ENCODE data around the gene TTLL11.

Gene TTLL11, protein sequence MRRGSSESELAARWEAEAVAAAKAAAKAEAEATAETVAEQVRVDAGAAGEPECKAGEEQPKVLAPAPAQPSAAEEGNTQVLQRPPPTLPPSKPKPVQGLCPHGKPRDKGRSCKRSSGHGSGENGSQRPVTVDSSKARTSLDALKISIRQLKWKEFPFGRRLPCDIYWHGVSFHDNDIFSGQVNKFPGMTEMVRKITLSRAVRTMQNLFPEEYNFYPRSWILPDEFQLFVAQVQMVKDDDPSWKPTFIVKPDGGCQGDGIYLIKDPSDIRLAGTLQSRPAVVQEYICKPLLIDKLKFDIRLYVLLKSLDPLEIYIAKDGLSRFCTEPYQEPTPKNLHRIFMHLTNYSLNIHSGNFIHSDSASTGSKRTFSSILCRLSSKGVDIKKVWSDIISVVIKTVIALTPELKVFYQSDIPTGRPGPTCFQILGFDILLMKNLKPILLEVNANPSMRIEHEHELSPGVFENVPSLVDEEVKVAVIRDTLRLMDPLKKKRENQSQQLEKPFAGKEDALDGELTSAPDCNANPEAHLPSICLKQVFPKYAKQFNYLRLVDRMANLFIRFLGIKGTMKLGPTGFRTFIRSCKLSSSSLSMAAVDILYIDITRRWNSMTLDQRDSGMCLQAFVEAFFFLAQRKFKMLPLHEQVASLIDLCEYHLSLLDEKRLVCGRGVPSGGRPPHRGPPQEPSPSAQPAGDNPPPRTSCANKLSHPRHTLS

DNA sequence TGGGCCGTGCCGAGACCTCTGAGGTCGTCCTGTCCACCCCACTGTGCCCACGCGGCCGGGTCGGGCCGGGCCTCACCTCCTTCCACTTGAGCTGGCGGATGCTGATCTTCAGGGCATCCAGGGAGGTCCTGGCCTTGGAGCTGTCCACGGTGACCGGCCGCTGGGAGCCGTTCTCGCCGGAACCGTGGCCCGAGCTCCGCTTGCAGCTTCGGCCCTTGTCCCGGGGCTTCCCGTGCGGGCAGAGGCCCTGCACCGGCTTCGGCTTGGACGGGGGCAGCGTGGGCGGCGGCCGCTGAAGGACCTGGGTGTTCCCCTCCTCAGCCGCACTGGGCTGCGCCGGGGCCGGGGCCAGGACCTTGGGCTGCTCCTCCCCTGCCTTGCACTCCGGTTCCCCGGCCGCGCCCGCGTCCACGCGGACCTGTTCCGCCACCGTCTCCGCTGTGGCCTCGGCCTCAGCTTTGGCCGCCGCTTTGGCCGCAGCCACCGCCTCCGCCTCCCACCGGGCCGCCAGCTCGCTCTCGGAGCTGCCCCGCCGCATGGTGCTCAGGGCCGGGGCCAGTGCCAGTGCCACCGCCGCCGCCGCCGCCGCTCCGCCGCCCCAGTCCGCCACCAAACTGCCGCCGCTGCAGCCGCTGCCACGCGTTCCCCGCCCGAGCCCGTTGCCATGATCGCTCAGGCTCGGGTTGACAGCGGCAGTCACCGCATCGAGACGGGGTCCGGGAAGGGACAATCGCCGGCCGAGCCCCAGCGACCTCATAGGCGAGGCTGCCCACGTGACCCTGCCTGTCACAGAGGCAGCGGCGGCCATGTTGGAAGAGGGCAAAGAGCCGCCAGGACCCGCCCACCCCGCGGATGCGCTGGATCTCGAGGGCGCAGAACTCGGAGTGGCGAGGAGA is at the start of gene TTLL11:
Gene TTLL11, minus strand, starts transcription at position 698 of the 896 bp plus-strand sequence. Its CDS starts 160 bp downstream, at position 538.
- DNase-seq = peak; percentile 96

DNA sequence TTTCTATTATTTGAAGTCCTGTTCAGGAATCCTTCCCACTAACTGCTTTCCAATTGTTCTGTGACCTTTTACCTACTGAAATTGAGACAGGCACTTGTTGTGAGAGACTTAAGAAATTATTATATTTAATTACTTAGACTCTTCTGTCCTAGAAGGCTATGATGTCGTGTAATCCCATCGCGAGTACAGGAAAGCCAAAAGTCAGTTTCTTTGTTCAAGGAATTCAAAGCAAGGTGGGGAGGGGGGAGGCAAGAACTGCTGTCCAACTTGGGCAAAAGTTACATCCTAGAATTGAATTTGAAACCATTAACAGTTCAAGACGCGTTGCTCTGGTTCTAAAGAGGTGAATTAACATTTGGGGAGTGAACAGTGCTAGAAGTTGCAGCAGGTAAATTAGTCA is 48.6 kb upstream of the TTLL11 start:
- DNase-seq = no peak

DNA sequence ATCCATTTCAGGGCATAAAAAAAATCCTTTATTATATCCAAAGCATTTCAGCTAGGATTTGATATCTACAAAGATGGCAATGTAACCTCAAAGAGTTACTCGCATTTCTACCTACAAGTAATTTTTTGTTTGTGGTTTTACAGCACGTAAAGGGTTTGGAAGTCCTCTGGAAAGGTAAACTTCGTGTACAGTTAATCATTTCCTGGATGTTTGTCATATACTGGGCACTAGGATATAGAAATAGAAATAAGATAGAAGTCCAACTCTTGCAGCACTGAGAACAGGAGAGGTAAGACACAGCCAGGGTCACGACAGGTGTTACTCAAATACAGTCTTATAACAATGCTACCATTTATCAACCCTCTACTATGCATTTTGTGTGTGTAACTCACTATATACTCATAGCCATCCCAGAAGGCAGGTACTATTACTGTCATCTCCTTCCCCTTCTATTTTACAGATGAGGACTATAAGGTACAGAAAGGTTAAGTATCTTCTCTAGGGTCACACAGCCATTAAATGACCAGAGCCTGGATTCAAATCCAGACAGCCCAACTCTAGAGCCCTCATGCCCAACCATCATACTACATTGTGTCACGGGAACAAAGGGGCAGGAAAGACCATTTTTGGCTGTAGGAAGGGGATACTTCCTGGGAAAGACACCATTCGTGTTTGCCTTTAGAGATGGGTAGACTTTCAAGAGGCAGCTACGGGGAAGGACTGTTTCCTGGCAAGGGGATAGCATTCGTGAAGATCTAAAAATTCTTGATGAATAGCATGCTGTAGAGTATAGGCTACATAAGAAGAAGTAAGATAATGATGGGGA is 47.5 kb upstream of the TTLL11 start:
- no peak for DNase-seq

DNA sequence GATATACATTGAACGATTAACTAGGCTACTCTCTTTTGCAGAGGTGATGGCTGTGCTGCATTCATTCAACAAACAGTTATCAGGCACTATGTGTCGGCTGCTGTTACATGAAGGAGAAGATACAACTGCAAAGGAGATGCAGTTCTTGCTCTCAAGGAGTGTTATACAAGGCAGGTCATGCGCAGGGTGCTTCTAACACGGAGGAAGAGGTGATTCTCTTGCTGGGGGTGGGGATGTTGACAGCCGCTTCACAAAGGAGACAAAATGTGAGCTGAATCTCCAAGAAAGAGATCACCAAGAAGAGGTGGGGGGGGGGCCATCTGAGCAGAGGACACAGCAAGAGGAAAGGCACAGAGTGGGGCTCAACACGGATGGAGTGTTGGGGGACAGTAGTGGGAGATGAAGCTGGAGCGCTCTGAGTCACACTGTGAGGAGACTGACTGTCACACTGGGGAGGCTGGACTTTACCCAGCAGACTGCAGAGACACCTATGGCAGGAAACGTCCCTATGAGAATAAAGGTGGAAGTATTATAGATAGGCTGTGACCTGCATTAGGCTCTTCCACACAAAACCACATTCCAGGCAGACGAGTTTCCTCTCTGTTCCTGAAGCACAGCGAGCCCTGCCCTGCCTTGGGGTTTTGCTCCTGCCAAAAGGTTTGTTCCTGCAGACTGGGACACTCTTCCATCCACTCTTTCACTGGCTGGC is 45.6 kb upstream of the TTLL11 start:
- DNase-seq = no peak

DNA sequence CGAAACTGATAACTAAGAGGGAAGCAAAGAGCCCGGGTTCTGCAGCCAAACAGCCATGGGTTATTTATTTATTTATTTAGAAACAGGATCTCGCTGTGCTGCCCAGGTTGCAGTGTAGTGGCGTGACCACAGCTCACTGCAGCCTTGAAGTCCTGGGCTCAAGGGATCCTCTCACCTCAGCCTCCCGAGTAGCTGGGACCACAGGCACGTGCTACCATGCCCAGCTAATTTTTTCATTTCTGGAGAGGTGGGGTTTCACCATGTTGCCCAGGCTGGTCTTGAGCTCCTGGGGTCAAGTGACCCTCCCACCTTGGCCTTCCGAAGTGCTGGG is 42.4 kb upstream of the TTLL11 start:
- DNase-seq = no peak

DNA sequence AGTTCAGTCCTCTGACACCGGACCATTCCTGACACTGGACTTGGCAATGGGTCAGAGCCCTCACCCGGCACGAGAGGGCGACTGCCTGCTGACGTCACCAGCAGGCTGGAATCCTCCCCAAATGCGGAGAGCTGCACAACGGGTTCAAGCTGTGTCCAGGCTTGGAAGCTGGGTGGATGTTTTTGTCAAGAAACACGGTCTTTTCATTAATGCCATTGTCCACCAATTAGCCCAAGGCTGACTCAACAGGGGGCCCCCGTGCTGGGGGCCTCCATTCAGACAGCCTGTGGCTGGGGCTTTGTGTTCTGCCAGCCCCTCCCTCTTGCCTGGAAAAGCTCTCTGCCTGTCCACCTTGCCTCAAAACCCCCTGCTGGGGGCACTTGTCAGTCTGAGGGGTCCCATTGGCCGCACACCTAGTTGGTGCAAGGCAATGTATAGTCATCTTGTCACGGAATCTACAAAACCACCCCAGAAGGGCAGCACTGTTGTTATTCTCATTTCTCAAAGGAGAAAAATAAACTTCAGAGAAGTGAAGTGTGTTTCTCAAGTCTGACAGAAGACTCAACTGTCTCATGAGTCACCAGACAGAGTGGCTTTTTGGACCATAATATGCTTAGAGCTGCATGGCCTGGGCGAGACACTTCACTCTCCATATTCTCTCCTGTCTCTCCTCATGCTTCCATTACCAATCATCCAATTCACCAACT is 41.9 kb upstream of the TTLL11 start:
- no peak for DNase-seq

DNA sequence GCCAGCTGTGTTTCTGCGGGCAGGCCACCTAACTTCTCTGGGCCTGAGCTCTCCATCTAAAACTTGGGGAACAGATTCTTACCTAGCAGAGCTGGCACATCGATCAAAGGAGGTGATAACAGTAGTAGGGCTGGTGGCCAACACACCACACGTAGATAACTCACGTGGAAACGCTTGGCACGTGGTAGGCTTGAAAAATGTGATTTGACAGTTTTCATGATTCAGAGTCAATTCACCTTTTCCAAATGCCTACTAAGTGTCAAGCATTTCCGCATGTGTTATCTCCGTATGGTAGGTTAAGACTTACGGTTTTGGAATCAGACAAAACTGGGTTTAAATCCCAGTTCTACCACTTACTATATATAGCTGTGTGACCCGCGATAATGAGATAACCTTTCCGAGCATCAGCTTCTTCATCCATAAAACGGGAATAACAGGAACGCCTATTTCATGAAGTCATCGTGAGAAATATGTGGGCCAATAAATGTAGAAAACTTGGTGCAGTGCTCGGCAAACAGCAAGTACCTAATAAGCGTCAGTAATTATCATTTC is 41.0 kb upstream of the TTLL11 start:
- no peak for DNase-seq

DNA sequence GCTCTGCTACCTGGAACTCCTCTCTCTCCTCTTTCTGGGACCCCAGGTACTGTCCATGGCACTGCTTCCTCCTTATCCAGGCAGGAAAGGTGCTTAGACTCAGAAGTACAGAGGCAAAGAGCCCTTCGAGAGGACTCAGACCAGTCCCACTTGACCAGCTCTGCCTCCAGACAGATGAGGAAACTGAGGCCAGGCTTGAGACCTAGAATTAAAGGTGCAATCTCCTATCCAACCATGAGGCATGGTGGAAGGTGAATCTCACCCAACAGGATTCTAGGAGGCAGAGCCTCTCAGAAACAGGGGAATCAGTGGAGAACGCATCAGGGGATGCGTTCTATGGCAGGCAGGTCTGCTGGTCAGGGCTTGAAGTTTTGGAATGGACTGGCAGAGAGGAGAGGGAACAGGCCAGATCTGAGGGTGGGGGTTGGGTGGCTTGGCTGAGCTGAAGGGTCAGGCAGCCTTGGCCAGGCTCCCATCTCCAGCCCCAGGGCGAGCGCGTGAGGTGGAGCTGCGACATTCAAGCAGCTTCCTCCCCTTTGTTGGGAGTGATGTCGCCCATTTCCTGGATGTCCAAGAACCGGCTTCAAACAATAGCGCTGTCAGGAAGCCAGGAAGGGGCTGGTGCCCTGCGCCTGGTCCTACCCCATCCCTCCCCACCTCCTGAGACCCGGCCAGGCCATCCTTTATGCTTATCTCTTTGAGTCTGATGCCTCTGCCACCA is 40.3 kb upstream of the TTLL11 start:
- DNase-seq = no peak

DNA sequence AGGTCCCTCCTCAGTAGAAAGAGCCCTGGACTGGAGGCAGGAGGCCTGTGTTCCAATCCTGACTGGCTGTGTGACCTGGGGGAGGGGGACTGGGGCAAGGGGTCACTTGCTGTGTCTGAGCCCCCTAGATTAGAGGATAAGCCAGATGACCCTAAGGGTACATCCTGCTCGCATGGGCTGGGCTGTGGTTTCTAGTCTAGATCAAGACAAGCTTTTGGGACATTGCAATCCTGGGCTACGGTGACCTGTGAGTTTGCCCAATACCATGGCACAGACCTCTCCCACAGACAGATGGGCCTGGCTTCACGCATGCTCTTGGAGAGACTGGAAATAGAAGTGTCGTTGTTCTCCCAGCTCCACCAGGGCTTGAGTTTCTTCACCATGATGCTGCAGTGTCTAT is 39.4 kb upstream of the TTLL11 start:
- no peak for DNase-seq

DNA sequence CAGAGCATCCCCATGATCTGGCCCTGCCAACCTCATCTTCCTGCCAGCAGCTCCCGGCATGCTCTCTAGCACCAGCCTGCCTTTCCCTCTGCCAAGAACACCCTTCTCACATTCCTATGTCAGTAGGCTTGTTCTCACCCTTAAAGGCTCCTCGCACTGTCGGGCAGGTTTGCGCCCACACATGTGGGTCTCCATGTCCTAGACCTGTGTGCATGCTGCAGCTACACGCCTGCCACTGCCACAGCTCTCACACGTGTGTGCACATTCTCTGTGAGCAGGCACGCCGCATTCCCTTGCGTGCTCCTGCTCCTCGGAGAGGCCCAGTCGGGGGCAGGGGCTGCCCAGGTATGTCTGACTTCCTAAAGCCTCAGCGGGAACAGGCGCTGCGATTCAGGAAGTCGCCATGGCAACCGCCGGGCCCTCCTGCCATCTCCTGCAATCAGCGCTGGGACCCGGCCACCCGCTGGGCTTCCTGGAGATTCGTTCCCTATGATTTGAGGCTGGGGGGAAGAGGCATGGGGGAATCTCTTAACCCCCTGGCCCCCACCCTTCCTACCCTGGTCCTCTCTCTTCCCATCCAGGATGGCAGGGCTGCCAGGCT is 38.4 kb upstream of the TTLL11 start:
- no peak for DNase-seq

DNA sequence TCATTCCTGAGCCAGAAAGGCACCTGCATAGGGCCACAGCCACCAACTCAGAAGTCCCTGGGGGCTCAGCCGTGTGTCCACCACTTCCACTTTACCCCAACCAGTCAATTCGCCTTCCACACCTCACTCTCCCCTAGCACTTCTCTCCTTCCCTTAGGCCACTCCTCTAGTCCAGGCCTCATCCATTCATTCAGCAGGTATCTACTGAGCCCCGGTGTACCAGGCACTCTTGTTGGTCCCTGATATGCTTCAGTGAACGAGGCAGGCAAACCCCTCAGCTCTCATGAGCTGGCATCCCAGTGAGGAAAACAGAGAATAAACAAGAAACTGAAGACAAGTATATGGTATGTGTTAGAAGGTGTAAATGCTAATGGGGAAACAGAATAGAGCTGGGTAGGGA is 37.7 kb upstream of the TTLL11 start:
- DNase-seq = no peak

DNA sequence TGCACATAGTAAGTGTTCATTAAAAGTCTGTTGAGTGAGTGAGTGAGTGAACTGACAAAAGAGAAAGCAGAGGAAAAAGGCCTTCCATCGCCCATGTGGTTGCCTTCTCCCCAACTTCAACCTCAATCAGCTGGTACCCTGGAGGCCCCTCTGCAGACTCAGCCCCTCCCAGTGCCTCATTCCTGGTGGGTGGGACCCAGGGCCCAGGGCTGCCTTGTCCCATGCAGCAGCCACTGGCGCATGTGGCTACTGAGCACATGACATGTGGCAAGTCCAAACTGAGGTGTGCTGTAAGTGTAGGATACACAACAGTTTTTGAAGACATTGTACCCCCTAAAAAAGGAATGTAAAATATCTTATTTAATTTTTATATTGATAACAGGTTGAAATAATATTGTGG is 36.9 kb upstream of the TTLL11 start:
- DNase-seq = no peak

DNA sequence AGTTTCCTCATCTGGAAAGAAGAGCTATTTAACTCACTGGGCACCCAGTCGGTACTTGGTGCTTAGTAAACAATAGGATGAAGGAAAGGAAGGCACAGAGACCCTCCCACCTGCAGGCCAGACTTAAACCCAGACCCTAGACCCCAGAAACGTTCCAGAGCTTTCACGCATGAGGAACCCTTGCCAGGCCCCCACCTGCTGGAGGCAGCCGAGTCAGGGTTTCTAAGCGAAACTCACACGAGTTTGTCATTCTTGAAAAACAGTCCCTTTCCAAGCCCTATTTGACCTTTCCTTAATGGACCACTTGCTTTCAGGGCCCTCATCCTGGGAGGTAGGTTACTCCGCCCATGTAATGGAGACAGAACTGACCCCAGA is 35.8 kb upstream of the TTLL11 start:
- no peak for DNase-seq

DNA sequence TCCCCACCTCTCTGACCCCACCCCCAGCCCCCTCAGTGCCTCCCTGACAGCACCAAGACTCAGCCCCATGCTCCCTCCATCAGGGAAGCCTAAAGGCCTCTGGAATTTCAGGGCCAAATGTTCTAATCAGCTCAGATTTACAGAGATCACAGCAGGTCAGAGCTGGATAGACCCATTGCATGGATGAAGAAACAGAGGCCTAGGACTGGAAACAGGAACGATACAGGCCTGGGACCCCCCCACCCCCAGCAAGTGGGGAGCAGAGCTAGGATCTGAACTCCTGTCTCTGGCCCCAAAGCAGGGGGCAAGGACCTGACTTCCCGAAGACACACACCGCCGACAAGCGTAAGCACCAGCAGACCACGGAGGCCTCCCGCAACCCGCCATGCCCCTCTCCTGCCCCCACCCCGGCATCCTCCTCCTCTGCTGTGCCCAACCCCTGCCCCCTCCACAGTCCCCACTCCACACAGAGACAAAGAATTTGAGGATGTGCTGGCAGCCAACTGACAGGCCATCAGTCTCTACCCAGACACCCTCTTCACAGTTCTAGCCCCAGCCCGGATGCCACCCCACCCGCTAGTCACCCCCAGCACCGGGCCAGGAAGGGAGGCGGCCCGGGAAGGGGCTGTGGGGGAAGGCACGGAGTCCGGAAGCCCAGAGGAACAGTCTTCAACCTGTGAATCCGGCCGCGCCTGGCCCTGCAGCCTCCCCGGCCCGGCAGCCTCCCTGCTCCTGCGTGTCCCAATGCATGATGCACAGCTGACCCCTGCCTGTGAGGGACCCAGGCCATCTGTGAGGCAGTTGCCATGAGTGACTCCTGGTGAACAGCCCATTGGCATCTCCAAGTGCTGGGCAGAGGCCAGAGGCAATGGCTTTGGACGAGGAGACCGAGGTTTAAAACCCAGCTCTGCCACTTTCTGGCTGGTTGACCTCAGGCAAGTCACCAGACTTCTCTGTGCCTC is 35.2 kb upstream of the TTLL11 start:
- DNase-seq = no peak

DNA sequence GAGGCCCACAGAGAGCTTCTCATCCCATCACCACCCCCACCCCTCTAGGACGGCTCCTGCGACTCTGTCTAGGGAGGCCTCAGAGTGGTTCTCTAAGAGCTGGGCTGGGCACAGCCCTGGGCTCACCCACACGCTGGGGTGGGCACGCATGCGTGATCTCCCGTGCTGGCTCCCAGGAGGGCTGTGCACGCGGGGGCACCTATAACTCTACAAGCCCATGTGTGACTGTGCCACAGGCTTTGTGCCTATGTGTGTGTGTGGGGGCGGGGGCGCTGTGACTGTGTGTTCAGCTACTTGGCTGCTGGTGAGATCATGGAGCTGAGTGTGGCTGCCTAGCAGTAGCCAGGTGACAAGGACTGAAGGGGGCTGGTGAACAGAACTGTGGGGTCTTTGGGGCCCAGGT is 34.3 kb upstream of the TTLL11 start:
- DNase-seq = no peak

DNA sequence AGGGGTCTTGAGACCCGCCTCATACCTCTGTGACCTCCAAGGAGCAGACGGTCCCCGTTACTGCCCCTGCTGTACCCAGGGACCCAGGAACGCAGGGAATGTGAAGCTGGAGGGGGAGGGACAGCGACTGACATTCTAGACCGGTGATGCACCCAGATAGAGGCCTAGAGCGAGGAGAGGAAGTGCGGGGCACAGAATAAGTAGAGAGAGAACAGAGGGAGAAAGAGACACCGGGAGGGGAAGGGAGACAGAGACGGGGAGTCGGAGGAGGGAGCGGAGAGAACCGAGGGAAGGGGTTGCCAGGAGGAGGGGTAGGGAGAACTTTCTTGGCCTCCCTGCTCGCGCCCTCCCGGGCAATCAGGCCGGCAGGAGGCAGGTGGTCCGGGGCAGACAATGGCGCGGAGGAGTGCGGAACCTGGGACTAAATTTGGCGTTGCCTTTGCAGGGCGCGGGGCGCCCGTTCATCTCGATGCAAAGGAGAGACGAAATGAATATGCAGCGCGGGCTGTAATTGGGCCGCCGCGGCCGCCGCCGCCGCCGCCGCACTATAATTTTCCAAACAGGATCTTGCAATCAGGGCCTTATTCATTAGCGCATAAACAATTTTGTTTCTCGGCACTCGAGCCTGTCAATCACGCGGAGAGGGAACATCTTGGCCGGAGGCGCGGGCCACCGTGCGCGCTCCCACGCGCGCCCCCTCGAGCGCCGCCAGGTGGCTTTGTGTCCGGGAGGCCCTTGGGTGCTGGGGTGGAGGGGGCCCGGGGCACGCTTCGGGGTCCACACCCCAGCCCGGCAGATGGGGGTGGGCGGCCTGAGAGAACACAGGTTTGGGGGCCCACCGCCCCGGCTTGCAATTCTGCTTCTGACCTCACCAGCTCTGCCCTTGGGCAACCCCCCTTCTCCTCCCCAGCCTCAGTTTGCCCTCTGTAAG is 33.5 kb upstream of the TTLL11 start:
- DNase-seq = no peak

DNA sequence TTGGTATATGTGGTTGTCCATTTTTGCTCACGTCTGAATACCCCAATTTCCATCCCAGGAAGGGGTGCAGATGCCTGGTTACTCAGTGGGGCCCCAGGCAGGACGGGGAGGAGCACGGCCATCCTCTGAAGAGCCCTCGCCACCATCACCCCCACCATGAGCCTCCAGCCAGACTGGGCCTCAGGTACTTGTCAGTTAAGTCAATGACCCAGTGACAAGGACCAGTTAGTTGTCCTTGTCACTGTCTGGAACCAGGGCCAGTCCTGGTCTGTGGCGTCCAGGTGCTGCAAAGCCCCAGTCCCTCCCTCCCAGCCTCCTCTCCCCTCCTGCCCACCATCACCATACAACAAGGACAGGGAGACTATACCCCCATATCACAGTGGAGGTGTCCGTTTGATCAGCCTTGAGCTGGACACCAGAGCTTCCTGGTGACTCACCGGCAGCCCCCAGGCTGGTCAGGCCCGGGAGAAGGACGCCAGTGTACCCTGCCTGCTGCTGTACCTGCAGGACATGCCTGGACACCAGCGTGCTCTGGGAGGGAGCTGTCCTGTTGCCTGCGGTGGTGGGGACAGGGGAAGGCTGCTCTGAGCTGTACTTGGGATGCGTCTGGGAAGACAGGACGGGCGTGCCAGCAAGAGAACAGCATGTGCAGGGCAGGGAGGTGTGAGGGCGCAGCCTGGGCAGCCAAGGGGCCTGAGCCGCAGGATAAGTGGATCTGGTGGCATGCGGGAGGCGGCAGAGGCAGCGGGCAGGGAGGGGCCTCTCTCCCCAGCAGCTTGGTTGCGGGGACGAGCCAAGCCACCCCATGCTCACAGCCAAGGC is 32.6 kb upstream of the TTLL11 start:
- DNase-seq = no peak
